DMS114 treated with DMSO at 0.1 percent for 48 hours (cell line): ENCODE results near the gene HIRA.

Experiments used
- DNase-seq: peaks from one replicate; lab custom pipeline; 2025; ENCODE audit not compliant: unreplicated experiment; lab: John Stamatoyannopoulos, UW

Gene HIRA

GRCh38 chr22:19410941-19411689, 20.4 kb downstream of the HIRA start:
- no peak for DNase-seq

- no peak for DNase-seq
These were observed 23.6 kb downstream of the HIRA start for GRCh38 chr22:19407649-19408606.

- DNase-seq: no peak
These were observed 24.7 kb downstream of the HIRA start for GRCh38 chr22:19406846-19407245.

- no peak for DNase-seq
These were observed 25.2 kb downstream of the HIRA start for GRCh38 chr22:19406281-19406811.

GRCh38 chr22:19405652-19406051, 25.9 kb downstream of the HIRA start:
- no peak for DNase-seq

GRCh38 chr22:19405133-19405532, 26.4 kb downstream of the HIRA start:
- no peak for DNase-seq

- DNase-seq: no peak
These were observed 26.9 kb downstream of the HIRA start for GRCh38 chr22:19404676-19405075.

- no peak for DNase-seq
These were observed 28.8 kb downstream of the HIRA start for GRCh38 chr22:19402642-19403191.

GRCh38 chr22:19401483-19401882, 30.1 kb downstream of the HIRA start:
- DNase-seq: no peak

- DNase-seq: no peak
These were observed 30.7 kb downstream of the HIRA start for GRCh38 chr22:19400881-19401280.

GRCh38 chr22:19398652-19399051, 32.9 kb downstream of the HIRA start:
- no peak for DNase-seq

- no peak for DNase-seq
These were observed 33.3 kb downstream of the HIRA start for GRCh38 chr22:19398206-19398605.

- no peak for DNase-seq
These were observed 33.8 kb downstream of the HIRA start for GRCh38 chr22:19397734-19398104.

GRCh38 chr22:19396934-19397733, 34.4 kb downstream of the HIRA start:
- no peak for DNase-seq

GRCh38 chr22:19396561-19396933, 35.0 kb downstream of the HIRA start:
- DNase-seq: no peak

- no peak for DNase-seq
These were observed 36.3 kb downstream of the HIRA start for GRCh38 chr22:19395276-19395675.

- no peak for DNase-seq
These were observed 37.1 kb downstream of the HIRA start for GRCh38 chr22:19394274-19395050.

GRCh38 chr22:19393704-19394103, 37.8 kb downstream of the HIRA start:
- no peak for DNase-seq

GRCh38 chr22:19387575-19387974, 44.0 kb downstream of the HIRA start:
- DNase-seq: no peak

GRCh38 chr22:19387038-19387437, 44.5 kb downstream of the HIRA start:
- no peak for DNase-seq
